Caco-2 (cell line): ENCODE data around the gene ALDH16A1. TPM values are rescaled to one million over a fixed set of nuclear protein-coding genes. Genes with fewer than 3 reads are reported as not detected.

ENCODE experiments used
- BruUV-seq: library from RNA; stranded (reverse); fragments of 400-500 nt; replicated peaks from 2 replicates; lab custom pipeline; 2021; lab: Mats Ljungman, UMichigan
- CTCF ChIA-PET: fragments of 300-600 bp; sonication (Branson Sonifier 250); formaldehyde crosslinking; loops from one replicate; lab custom pipeline; 2022; ENCODE audit warnings: antibody characterized with exemption; lab: Charles Lee
- POLR2A ChIA-PET: fragments of 300-600 bp; sonication (Branson Sonifier 250); formaldehyde crosslinking; loops from one replicate; lab custom pipeline; 2022; ENCODE audit warnings: antibody characterized with exemption; lab: Charles Lee
- DNase-seq, 2 experiments: peaks; one replicate each; pipeline versions ENCODE4 v3.0.0 to v3.0.0-alpha.2; 2020 to 2022
- H3K27me3 ChIP-seq: replicated peaks from 2 replicates; pipeline ENCODE4 v1.6.0; 2011; ENCODE audit warnings: low read length; ENCODE audit not compliant: control insufficient read depth, insufficient read depth
- H3K36me3 ChIP-seq: 2 replicates; pipeline ENCODE4 v1.5.1; 2011; ENCODE audit warnings: low read length; ENCODE audit not compliant: control insufficient read depth, insufficient read depth
- H3K4me1 ChIP-seq: fragments of 250-450 bp; sonication (Bioruptor Pico); 2 replicates; pipeline ENCODE4 v1.5.1; 2020; ENCODE audit warnings: mild to moderate bottlenecking
- H3K4me3 ChIP-seq: 2 replicates; pipeline ENCODE4 v1.5.1; 2011; ENCODE audit warnings: low read depth, mild to moderate bottlenecking, control low read depth, low read length
- H3K9me3 ChIP-seq: fragments of 250-450 bp; sonication (Bioruptor Pico); 2 replicates; pipeline ENCODE4 v1.5.1; 2020; ENCODE audit warnings: mild to moderate bottlenecking, moderate library complexity
- H3K27ac Mint-ChIP-seq: one replicate; pipeline ENCODE4 v1.8.0; 2022; ENCODE audit warnings: mixed read lengths; ENCODE audit not compliant: unreplicated experiment
- H3K27me3 Mint-ChIP-seq: one replicate; pipeline ENCODE4 v1.8.0; 2022; ENCODE audit warnings: mixed read lengths; ENCODE audit not compliant: insufficient read depth, unreplicated experiment
- H3K36me3 Mint-ChIP-seq: one replicate; pipeline ENCODE4 v1.8.0; 2022; ENCODE audit warnings: mild to moderate bottlenecking, mixed read lengths; ENCODE audit not compliant: insufficient read depth, unreplicated experiment
- H3K4me1 Mint-ChIP-seq: one replicate; pipeline ENCODE4 v1.8.0; 2022; ENCODE audit warnings: low read depth, mixed read lengths; ENCODE audit not compliant: unreplicated experiment
- H3K4me3 Mint-ChIP-seq: one replicate; pipeline ENCODE4 v1.8.0; 2022; ENCODE audit warnings: mild to moderate bottlenecking, moderate library complexity, mixed read lengths; ENCODE audit not compliant: unreplicated experiment
- H3K9me3 Mint-ChIP-seq: one replicate; pipeline ENCODE4 v1.8.0; 2022; ENCODE audit warnings: mixed read lengths; ENCODE audit not compliant: unreplicated experiment
- CTCF ChIP-seq, 2 experiments: fragments of 200-600 bp in 1 of 2; IDR thresholded peaks; 1 replicate in 1 of 2; 2 replicates in 1 of 2; pipeline versions ENCODE4 v1.5.1 to v1.8.0; 2011 to 2022; ENCODE audit warnings: antibody characterized with exemption in 1 of 2, control low read depth in 1 of 2, inconsistent platforms in 1 of 2, low read depth in 1 of 2, low read length in 1 of 2, mild to moderate bottlenecking in 1 of 2, moderate library complexity in 1 of 2; ENCODE audit not compliant: insufficient read depth in 1 of 2, severe bottlenecking in 1 of 2, unreplicated experiment in 1 of 2
- intact Hi-C: fragments of 100-400 bp; cut with micrococcal nuclease; formaldehyde crosslinking; loops from one replicate; pipeline ENCODE4 v1.10.0; 2022; ENCODE audit not compliant: unreplicated experiment
- total RNA-seq: library from RNA; stranded (reverse); gene quantifications from 2 replicates; pipeline ENCODE4 v1.2.3, GENCODE V29; 2022

The ALDH16A1 gene
- total RNA-seq, 1 experiment from 2014 or later = 45.0 TPM

- Histone ChIP-seq H3K27me3 (no peaks in the 10 kb centered on the region; the same call in 1 of the 2 replicates), H3K4me1 (peaks cover 10% of the 10 kb centered on the region), H3K4me3 (no peak overlapping the region), H3K9me3 (no peaks in the 10 kb centered on the region), H3K36me3 (no peaks in the 10 kb centered on the region)
- intact Hi-C loops = no loop called here
- CTCF ChIA-PET = no interaction called here
- Mint-ChIP-seq H3K9me3 (no peaks in the 10 kb centered on the region), H3K36me3 (no peaks in the 10 kb centered on the region), H3K27me3 (peaks cover 8% of the 10 kb centered on the region), H3K27ac (no peak overlapping the region), H3K4me1 (no peaks in the 10 kb centered on the region), H3K4me3 (no peak overlapping the region)
- DNase-seq = no peak
- POLR2A ChIA-PET = no interaction called here
- BruUV-seq = no TSS peak
- no peak for TF ChIP-seq CTCF (IDR thresholded peaks at IDR 0.05; ENCODE audit: insufficient read depth in 1 of 2, low read depth in 1 of 2, low read length in 1 of 2, severe bottlenecking in 1 of 2, unreplicated experiment in 1 of 2)
Measured at GRCh38 chr19:49432141-49433073, 20.6 kb upstream of the ALDH16A1 start.

GRCh38 chr19:49433240-49433901 is 19.7 kb upstream of the ALDH16A1 start:
- no peaks in the 10 kb centered on the region for H3K9me3 Mint-ChIP-seq
- no peak for TF ChIP-seq CTCF (IDR thresholded peaks at IDR 0.05; ENCODE audit: insufficient read depth in 1 of 2, low read depth in 1 of 2, low read length in 1 of 2, severe bottlenecking in 1 of 2, unreplicated experiment in 1 of 2)
- BruUV-seq = no TSS peak
- ChIA-PET POLR2A (no interaction called here), CTCF (interaction anchor here (0.7 kb wide), 1 partner anchor 72 kb away, joined by 3 read pairs; no protein-coding TSS in a partner anchor)
- H3K4me1 ChIP-seq = peaks cover 4% of the 10 kb centered on the region
- no peak for DNase-seq
- H3K4me3 ChIP-seq = no peak overlapping the region
- H3K27me3 ChIP-seq = no peaks in the 10 kb centered on the region; the same call in 1 of the 2 replicates
- H3K9me3 ChIP-seq = no peaks in the 10 kb centered on the region
- H3K27ac Mint-ChIP-seq = no peak overlapping the region
- peaks cover 17% of the 10 kb centered on the region for H3K27me3 Mint-ChIP-seq
- H3K4me1 Mint-ChIP-seq = no peaks in the 10 kb centered on the region
- no peaks in the 10 kb centered on the region for H3K36me3 ChIP-seq
- H3K36me3 Mint-ChIP-seq = no peaks in the 10 kb centered on the region
- no peak overlapping the region for H3K4me3 Mint-ChIP-seq
- intact Hi-C loops = no loop called here

- no peak for TF ChIP-seq CTCF (IDR thresholded peaks at IDR 0.05; ENCODE audit: insufficient read depth in 1 of 2, low read depth in 1 of 2, low read length in 1 of 2, severe bottlenecking in 1 of 2, unreplicated experiment in 1 of 2)
- Histone ChIP-seq H3K4me3 (no peak overlapping the region), H3K36me3 (no peaks in the 10 kb centered on the region), H3K27me3 (peaks cover 2% of the 10 kb centered on the region), H3K9me3 (no peaks in the 10 kb centered on the region), H3K4me1 (no peaks in the 10 kb centered on the region)
- peaks cover 25% of the 10 kb centered on the region for H3K27me3 Mint-ChIP-seq
- no peak for DNase-seq
- H3K36me3 Mint-ChIP-seq = no peaks in the 10 kb centered on the region
- ChIA-PET POLR2A (interaction anchor here (0.7 kb wide), 1 partner anchor 18 kb away, joined by 3 read pairs; the partner anchor contains the start of gene ALDH16A1), CTCF (no interaction called here)
- intact Hi-C loops = no loop called here
- no peaks in the 10 kb centered on the region for H3K4me1 Mint-ChIP-seq
- H3K4me3 Mint-ChIP-seq = no peak overlapping the region
- no peaks in the 10 kb centered on the region for H3K9me3 Mint-ChIP-seq
- no TSS peak for BruUV-seq
- H3K27ac Mint-ChIP-seq = no peak overlapping the region
Measured at GRCh38 chr19:49434907-49435583, 18.0 kb upstream of the ALDH16A1 start.
